GM21786 (cell line): ENCODE results near the gene SLC30A4.

Experiments used
- ATAC-seq: cut with Tn5 transposase; IDR thresholded peaks from one replicate; pipeline ENCODE4 v1.9.1; 2021; ENCODE audit not compliant: unreplicated experiment

SLC30A4 gene

GRCh38 chr15:45454814-45455213 is 67.7 kb downstream of the SLC30A4 start:
- peak; percentile 58 for ATAC-seq

DNA sequence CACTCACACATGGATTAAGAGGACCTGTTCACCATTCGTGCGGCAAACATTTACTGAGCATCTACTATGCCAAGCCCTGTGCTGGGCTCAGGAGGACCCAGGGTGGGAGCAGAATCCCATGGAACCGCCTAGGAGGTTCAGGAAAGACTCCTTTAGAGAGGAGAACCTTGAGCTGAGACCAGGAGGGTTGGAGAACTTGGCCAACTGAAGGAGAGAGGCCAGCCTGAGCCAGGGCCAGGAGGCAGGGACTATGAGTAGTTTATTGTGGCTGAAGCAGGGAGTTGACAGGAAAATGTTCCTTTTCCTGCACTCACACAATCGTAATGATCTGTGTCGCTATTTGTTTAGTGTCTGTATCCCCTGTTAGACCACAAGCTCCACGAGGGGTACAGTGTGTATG is 71.3 kb downstream of the SLC30A4 start:
- ATAC-seq: no peak

- ATAC-seq: no peak
Measured at GRCh38 chr15:45449916-45450867, 72.4 kb downstream of the SLC30A4 start.

DNA sequence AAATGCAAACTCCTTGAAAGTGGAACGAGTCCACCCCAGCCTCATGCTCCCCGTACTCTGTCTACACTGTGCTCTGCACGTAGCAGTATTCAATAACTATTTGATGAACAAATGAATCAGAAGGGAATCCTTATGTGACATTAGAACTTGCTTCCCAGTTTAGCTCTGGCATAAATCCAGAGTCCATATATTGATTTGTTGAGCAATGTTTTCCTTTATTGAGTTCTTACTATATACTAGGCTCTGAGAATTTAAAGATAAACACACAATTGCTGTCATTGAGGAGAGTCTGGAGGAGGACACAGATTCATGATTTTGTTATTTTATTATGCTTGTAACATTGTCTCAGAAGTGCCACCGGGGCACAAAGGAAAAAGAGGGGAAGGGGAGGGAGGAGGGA is 73.2 kb downstream of the SLC30A4 start:
- no peak for ATAC-seq

DNA sequence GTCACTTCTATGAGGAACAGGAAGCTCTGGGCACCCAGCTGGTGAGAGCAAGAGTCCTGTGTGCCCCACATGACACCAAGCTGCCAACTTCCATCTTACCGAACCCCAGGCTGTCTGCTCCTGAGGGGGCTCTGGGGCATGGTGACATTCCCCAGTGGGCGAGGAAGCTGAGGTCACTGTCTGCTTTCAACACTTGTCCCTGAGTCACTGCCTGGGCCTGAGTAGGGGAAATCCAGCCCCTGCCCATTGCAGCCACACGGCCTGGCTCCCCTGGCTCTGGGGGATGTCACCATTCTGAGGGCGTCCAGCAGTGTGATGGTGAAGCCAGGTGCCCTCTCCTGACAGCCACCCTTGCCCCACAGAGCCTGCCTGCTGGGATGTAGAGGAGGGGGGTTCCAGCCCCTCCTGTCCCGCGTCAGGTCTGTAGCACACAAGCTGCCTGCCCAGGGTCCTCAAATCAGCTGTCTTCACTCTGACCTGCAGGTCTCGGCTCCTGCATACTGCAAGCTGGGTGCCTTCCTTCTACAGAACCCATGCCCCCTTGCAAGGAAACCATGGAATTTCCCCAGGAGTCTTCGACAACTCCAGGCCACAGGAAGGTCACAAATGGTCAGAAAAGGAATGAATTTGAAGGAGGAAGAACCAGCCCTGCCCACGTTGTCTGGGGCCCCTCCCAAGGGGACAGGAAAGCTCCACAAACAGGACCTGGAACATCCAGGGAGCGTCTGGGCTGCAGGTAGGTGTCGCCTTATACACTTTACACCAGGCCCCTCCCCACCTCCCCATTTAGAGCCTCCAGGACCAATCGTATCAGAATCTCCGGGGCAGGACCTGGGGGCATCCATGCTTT is 74.3 kb downstream of the SLC30A4 start:
- ATAC-seq: peak; percentile 55

GRCh38 chr15:45443645-45444044 is 78.9 kb downstream of the SLC30A4 start:
- ATAC-seq: no peak

GRCh38 chr15:45442507-45443135 is 79.9 kb downstream of the SLC30A4 start:
- no peak for ATAC-seq

- no peak for ATAC-seq
Measured at GRCh38 chr15:45441686-45442085, 80.9 kb downstream of the SLC30A4 start.

DNA sequence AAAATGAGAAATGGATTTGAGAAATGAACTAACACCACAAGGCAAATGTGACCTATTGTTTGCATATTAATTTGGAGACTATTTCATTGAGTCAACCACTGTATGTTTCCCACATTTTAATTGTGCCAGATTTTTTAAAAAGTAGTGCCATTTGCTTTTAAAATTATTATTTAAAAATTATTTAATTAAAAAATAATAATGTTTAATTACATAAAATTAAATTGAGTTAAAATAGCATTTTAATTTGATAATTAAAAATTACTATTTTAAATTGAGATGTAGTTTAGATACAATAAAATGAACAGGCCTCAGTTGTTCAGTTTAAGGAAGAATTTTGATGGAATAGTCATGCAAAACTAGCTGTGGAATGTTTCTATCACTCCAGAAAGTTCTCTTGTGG is 81.5 kb downstream of the SLC30A4 start:
- ATAC-seq: no peak

DNA sequence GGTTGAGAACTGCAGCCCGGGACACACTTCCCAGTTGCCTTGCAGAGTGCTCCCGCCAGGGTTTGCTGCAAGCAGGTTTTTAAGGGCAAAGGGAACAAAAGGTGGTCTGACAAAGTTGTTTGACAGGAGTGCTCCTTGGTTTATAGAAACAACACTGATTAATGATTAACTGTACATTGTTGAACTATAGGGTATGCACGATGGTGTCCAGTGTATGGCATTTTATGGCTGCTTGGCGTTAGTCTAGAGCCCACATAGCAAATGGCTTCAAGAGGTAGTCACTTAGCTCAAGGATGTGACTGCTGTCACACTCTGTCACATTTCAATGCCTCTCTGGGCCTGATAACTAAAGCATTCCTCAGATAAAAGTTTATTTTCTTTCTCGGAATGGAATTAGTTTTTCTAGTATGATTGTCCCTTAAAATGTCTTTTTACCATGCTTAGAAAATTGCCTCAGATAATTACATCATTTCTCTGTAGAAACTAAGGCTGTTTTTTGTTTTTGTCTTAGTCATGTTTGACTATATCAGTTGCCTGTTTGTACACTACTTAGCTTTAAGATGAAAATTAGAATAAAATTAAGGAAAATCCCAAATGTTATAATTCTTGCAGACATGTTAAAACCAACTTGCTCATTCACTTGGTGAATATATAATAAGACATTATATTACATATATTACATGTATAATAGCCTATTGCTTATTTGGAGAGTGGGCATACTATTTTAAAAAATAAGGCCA is 82.9 kb downstream of the SLC30A4 start:
- no peak for ATAC-seq

DNA sequence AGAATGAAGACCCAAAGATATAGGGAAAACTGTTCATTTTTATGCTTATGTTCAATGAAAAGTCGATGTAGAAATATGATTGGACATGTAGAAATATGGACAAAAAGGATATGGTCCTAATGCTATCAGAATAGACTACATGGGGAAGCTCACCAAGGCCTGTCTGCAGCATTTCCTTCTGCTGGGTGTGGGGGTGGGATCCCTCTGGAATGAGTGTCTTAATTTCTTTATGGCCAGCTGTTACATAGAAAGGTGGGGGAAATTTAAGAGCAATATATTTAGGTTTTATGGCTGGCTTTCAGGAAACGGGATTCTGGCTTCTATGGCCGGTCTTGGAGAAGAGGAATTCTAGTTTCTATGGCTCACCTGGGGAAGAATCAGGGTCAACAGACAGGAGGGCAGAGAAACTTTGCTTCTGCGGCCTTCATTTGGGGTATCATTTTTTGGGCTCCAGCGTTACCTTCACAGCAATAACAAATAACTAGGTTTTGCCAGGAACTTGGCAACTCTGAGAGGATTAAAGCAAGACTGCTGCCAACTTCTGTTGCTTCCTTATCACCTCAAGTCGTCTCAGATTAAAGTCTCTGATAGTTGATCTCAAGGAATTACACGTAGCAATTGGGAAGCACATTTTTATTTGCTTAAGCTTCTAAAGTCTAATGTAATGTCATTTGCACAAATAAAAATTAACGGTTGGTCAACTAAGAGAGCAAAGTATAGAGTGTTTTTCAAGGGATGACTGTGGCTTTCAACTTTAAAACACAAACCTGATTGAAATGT is 87.2 kb downstream of the SLC30A4 start:
- ATAC-seq: no peak

- ATAC-seq: no peak
Measured at GRCh38 chr15:45434078-45434567, 88.4 kb downstream of the SLC30A4 start.

GRCh38 chr15:45431511-45431910 is 91.0 kb downstream of the SLC30A4 start:
- no peak for ATAC-seq

DNA sequence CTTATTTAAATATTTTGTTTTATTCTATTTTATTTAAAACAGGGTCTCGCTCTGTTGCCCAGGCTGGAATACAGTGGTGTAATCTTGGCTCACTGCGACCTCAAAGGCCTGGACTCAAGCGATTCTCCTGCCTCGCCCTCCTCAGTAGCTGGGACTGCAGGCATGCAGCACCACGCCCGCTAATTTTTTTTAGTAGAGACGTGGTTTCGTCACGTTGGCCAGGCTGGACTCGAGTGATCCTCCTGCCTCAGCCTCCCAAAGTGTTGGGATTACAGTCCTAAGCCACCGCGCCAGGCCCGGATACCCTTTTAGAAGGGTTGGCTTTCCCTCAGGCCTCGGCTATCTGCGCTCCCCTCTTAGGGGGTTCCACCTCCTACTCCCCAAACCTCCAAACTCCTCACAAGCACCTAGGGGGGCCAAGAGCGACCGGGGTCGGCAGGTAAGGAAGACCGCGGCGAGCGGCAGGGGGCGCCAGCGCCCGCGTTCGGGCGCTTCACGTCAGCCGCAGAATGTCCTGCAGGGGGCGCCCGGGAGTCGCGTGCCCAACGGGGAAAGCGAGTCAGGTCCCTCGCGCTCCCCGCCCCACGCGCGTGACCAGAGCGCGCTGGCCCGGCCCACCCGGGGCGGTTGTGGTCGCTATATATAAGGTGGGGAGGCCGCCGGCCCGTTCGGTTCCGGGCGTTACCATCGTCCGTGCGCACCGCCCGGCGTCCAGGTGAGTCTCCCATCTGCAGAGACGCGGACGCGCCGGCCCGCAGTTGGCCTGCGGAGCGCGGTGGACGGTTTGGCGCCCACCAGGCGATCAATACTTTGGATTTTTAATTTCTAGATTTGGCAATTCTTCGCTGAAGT is 92.4 kb downstream of the SLC30A4 start:
- peak; percentile 70 for ATAC-seq
